ENCODE results near the gene PTPN14.

Gene PTPN14

DNA sequence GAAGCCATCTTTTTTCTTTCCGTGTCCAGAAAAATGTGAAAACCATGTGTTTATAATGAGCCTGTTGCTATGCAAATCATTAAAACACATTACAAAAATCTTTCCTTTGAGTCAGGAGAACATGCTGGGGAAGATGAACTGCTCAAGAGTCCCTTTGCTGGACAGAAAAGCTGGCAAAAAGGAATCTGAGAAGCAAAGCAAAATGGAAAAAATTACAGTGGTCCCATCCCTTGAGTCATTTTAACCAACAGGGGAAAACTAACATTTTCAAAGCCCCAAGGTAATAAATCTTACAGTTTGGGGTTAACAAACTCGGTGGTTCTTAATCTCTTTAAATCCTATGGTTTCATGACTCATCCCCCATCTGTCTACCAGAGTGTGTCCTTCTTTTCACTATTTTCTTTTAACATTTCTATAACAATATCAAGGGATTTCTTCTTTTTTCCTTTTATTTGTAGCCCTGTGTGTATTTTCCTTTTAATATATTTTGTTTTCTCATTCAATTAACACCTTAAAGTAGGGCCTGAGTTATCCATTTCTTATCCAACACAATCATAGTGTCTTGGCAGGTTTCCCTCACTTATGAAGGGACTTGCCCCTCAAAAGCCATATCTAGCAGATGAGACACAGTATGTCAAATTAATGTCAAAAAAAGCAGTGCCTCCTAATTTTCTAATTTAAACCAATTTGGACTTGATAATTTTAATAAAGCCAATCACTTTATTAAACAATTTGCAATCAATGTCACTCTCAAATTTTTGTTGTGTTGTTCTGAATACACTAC is 105.4 kb downstream of the PTPN14 start:
- peak in 1 of 2 experiments; percentile 19 for DNase-seq
- no peak for TF ChIP-seq POLR2A (IDR thresholded peaks at IDR 0.05; ENCODE audit: low read length)
- TF ChIP-seq GATA1 (IDR thresholded peaks at IDR 0.05; ENCODE audit: low read depth, low read length) = no peak

DNA sequence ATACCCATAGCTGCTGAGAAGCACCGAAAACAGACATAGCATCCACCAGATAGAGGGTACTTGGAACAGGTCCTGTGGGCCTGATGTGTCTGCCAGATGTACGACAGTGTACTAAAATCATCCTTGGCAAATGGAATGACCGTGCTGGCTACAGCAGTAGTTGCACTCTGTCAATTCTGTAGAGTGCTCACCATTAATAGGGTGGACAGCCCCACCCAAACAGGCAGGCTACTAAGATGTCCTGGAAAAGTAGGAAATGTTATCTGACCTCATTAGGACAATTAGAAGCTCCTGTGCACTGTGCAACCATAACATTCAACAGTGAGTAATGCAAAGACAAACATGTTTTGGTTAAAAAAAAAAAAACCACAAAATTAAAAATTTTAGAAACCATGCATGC is 106.2 kb downstream of the PTPN14 start:
- DNase-seq = no peak
- no peak for TF ChIP-seq GATA1 (IDR thresholded peaks at IDR 0.05; ENCODE audit: low read depth, low read length)
- TF ChIP-seq POLR2A (IDR thresholded peaks at IDR 0.05; ENCODE audit: low read length) = no peak

DNA sequence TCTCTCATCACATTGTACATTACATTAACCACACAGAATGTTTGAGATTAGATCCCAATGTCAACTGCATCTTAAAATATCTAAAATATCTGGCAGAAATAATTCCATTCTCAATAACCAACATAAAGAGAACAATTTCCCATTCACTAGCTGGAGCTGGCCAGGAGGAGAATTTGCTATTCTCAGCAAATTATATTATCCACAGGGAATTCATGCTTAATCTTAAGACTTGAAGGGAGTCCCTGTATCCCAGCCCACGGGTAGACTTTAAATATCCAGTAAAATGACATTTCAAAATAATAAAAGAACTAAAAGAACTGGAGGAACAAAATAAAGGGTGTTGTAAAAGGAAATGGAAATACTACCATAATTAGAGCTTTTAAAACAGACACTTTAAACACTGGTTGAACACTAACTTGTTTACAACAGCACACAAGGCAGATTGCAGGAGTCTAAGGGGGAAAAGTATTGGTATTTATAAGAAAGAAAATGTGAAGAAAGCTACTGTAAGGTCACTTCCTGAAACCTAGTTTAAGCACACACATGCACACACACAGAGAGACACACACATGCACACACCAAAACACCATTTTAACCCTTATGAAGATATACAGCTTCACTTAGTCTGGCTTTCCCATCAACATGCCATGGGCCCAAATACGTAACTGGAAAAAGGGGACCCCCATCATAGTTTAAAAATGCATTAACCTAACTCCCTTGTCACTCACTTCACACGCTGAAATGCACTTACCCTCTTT is 107.0 kb downstream of the PTPN14 start:
- TF ChIP-seq POLR2A (IDR thresholded peaks at IDR 0.05; ENCODE audit: low read length) = no peak
- TF ChIP-seq GATA1 (IDR thresholded peaks at IDR 0.05; ENCODE audit: low read depth, low read length) = no peak
- no peak for DNase-seq

DNA sequence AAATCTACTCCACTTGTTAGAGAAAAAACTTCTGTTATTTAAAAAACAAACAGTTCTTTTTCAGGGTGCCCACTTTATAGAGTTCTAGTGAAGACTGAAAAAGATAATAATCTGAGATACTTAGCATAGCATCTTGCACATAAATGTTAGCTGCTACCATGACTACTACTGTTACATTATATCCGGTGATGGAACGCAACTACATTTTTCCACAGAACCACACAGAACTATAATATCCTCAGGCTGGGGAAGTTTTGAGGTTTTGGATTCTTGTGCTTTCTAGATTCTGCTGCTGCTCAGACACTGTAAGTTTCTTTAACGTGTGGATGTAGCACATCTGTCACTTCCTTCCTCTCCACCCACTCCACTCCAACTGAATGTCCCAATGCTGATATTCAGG is 110.3 kb downstream of the PTPN14 start:
- no peak for DNase-seq

DNA sequence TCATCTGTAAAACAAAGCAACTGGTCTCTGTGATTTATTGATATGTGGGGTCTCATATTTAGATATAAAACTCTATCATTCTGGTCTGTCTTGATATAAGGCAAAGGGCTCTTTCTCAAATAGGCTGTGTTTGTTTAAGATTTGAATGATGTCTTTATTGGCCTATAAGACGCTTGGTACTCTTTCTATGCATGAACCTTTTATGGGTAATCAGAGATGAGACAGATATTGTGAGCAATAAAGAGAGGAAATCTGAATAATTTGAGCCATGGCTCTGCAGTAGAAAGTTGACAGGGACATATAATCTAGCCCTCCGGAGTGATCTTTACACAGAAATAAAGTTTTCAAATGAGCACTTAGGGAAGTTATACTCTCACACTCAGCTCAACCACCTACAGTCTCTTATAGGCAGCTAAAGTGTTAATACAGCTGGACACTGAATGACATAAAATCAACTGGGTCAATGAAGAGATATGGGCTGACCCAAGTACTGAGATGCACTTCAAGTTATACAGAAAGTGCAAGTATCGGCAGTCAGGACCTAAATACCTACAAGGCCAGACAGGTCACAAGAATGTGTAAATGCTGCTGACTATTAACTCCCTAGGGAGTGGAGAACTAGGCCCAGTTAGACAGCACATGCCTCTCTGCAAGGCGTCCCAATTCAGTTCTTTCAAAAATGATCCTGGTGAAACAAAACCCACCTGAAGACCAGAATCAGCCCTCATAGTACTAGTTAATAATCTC is 111.0 kb downstream of the PTPN14 start:
- DNase-seq = peak in 1 of 2 experiments; percentile 20
- TF ChIP-seq POLR2A (IDR thresholded peaks at IDR 0.05; ENCODE audit: low read length) (no peak), GATA1 (IDR thresholded peaks at IDR 0.05; ENCODE audit: low read depth, low read length) (no peak)

More for the DNA sequence above, 110.3 kb downstream of the PTPN14 start:
- no peak for TF ChIP-seq GATA1 (IDR thresholded peaks at IDR 0.05; ENCODE audit: low read depth, low read length)

DNA sequence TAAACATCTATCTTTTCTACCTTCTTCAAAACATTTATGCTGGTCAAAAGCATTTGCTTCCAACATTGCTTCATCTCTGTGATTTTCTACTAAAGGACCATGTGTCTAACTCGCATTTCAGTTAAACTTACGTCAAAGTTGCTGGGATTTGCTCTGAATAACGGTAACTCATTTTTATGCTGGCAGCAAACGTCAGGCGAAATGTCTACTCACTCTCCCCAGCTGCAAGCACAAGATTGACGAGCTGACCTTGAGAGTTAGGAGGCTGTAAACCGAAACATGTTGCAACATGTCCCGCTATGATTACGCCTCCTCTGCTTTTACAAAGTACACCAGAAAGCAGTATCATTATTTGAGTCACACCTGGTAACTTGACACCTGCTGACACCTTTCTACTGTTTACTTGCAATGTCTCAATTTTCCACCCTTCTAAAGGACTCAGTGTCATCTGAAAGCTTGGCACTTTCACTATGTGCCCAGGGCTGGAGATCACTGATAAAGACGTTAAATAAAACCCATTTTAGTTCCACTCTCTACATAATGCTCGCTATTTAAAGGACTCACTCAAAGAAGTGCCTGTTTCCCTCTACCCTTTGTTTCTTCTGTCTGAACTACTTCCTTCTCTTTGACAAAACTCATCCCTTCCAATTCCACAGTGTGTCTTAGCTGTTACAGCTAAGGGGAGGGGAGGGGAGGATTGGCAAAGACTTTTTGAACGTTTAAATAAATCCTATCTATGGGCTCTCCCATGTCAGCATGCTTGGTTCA is 111.9 kb downstream of the PTPN14 start:
- peak; percentile 82 to 85 for DNase-seq
- no peak for TF ChIP-seq GATA1 (IDR thresholded peaks at IDR 0.05; ENCODE audit: low read depth, low read length)
- TF ChIP-seq POLR2A (IDR thresholded peaks at IDR 0.05; ENCODE audit: low read length) = no peak

DNA sequence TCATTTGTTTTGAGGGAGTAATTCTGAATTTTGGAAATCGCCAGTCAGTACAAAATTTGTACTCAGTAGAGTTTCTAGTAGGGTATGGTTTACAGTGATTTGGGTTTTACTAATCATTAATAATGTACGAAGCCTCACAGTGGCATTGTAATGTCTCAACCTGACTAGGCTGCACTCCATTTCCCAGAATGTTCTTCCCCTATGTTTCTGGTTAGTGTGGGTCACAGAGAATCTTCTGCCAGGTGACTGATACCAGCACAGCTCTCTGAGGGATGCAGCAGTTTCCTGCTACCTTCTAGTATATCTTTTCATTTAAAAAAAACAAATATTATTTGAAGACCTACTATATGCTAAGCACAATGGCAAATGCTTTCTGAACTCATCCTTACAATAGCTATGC is 112.9 kb downstream of the PTPN14 start:
- TF ChIP-seq POLR2A (IDR thresholded peaks at IDR 0.05; ENCODE audit: low read length) = no peak
- TF ChIP-seq GATA1 (IDR thresholded peaks at IDR 0.05; ENCODE audit: low read depth, low read length) = no peak
- peak in 1 of 2 experiments; percentile 29 for DNase-seq

DNA sequence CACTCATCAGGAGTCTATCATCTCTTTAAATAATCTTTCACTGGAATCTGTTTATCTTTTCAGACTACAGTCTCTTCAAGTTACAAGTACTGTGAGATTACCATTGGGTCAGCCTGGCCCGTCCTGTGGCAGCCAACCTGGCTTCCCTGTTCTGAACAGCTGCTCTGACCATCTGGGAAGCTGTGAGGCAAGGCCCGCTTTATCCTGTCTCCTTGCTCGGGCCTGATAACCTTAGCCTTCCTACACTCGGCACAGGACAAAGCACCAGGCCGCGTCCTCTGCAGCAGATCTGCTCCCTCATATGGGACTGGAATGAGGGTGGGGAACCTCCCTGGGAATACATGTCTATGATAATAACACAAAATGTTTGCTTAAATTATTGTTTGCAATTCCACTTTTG is 113.3 kb downstream of the PTPN14 start:
- DNase-seq = no peak
- TF ChIP-seq GATA1 (IDR thresholded peaks at IDR 0.05; ENCODE audit: low read depth, low read length) (no peak), POLR2A (IDR thresholded peaks at IDR 0.05; ENCODE audit: low read length) (no peak)

DNA sequence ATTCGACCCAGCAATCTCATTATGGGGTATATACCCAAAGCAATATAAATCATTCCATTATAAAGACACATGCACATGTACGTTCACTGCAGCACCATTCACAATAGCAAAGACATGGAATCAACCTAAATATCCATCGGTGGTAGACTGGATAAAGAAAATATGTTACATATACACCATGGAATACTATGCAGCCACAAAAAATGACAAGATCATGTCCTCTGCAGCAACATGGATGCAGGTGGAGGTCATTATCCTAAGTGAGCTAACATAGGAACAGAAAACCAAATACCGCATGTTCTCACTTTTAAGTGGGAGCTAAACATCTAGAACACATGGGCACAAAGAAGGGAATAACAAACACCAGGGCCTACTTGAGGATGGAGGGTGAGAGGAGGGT is 115.5 kb downstream of the PTPN14 start:
- TF ChIP-seq GATA1 (IDR thresholded peaks at IDR 0.05; ENCODE audit: low read depth, low read length) (no peak), POLR2A (IDR thresholded peaks at IDR 0.05; ENCODE audit: low read length) (no peak)
- DNase-seq = no peak

DNA sequence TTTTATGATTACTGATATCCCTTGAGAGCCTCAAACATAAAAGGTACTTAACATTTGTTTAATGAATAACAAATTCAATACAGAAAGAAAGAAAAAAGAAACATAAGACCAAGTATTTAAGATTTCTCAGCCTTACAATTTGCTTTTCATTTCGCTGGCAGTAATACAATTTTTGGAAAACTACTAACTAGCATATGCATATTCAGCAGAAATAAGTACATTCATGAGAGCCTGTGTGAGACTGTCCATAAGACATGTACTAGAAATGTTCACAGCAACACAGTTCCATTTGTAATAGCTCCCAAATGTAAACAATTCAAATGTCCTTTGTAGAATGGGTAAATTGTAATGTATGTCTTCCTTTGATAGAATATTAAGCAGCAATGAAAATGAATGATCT is 119.2 kb downstream of the PTPN14 start:
- TF ChIP-seq POLR2A (IDR thresholded peaks at IDR 0.05; ENCODE audit: low read length) = no peak
- no peak for TF ChIP-seq GATA1 (IDR thresholded peaks at IDR 0.05; ENCODE audit: low read depth, low read length)
- DNase-seq = no peak

DNA sequence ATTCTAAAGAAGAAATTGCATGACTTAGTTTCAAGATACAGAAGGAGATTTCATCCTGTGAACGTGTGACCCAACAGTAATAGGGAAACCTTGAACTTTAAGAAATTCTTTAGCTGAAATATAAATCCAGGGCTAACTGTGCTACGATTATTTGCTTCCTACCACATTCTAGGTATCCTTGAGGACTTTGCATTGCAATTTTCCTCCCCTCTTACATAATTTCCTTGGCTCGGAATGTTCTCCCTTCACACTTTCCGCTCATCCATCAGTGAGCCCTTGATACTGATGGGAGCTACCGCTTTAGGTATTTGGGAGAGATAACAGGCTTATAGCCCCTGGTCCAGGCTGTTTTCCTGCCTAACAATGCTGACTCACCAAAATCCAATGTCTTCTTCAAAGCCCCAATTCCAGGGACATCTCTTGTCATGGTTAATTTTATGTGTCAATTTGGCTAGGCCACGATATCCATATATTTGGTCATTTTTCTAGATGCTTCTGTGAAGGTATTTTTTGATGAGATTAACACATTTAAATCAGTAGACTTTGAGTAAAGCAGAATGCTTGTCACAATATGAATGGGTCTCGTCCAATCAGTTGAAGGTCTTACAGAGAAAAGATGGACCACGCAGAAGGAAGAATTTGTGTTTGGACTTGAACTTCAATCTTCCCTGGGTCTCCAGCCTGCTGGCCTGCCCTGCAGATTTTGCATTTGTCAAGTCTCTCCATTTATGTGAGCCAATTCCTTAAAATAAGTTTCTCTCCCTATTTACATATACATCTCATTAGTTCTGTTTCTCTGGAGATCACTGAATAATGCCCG is 121.2 kb downstream of the PTPN14 start:
- TF ChIP-seq GATA1 (IDR thresholded peaks at IDR 0.05; ENCODE audit: low read depth, low read length) (no peak), POLR2A (IDR thresholded peaks at IDR 0.05; ENCODE audit: low read length) (no peak)
- no peak for DNase-seq

DNA sequence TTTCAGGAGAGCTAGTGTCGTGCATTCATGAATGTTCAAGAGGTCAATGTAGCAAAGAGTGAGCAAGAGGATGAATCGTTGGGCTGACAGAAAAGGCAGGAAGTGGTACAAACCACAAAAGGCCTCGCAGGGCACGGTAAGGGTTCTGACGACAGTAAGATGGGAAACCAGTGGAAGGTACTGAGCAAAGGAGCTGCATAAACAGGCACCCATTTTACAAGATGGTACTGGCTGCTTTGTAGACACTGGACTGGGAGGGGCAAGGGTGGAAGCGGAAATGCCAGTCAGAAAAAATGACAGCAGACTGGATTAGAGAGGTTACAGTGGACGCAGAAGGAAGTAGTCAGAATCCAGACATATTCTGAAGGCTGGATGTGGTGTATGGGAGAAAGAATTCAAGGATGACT is 123.5 kb downstream of the PTPN14 start:
- TF ChIP-seq POLR2A (IDR thresholded peaks at IDR 0.05; ENCODE audit: low read length) (no peak), GATA1 (IDR thresholded peaks at IDR 0.05; ENCODE audit: low read depth, low read length) (no peak)
- DNase-seq = peak in 1 of 2 experiments; percentile 13

DNA sequence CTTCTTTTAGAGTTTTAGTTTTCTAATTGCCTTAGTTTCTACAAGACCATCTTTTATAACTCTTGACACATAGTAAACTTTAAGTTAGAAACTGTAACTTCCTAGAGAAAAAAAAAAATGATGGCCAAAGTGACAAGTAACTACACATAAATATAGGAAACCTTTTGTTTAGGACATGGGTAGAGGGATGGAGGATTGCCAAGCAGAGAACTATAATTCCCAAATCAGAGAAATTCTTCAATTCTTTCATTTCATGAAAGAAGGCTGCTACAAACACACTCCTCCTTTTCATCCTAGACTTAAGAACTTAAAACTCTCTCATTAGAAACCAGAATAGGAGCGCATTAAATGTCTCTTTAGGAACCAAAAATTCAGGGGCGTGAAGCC is 125.0 kb downstream of the PTPN14 start:
- TF ChIP-seq GATA1 (IDR thresholded peaks at IDR 0.05; ENCODE audit: low read depth, low read length) (no peak), POLR2A (IDR thresholded peaks at IDR 0.05; ENCODE audit: low read length) (no peak)
- DNase-seq = no peak
